Transverse colon (tissue), 4 donors: ENCODE measurements around the gene XPO6. TPM values are rescaled to one million over a fixed set of nuclear protein-coding genes. Genes with fewer than 3 reads are reported as not detected.

Experiments
- DNase-seq: peaks from one replicate; pipeline ENCODE4 v3.0.0-alpha.2; 2019
- H3K27ac ChIP-seq, 4 donors: fragments of 200-600 bp; sonication (generic); 2 replicates each; pipeline ENCODE4 v1.5.1; 2016 to 2018; ENCODE audit warnings: inconsistent platforms in 4 of 4
- H3K27me3 ChIP-seq: fragments of 200-600 bp; sonication (generic); 2 replicates; pipeline ENCODE4 v1.5.1; 2017; ENCODE audit warnings: inconsistent platforms
- H3K36me3 ChIP-seq, 4 donors: fragments of 200-600 bp; sonication (generic); 2 replicates each; pipeline ENCODE4 v1.5.1; 2017 to 2019; ENCODE audit warnings: inconsistent platforms in 4 of 4
- H3K4me1 ChIP-seq, 4 donors: fragments of 200-600 bp; sonication (generic); 2 replicates each; pipeline ENCODE4 v1.5.1; 2017 to 2020; ENCODE audit warnings: inconsistent platforms in 4 of 4
- H3K4me3 ChIP-seq, 4 donors: fragments of 200-600 bp; sonication (generic); 1 replicate in 1 of 4; 2 replicates in 3 of 4; pipeline versions ENCODE4 v1.5.1 to v1.6.1; 2017 to 2019; ENCODE audit warnings: inconsistent platforms in 4 of 4
- H3K9me3 ChIP-seq, 2 donors: fragments of 200-600 bp; sonication (generic); 2 replicates each; pipeline ENCODE4 v1.5.1; 2017 to 2019; ENCODE audit warnings: inconsistent platforms in 2 of 2
- CTCF ChIP-seq, 5 experiments: fragments of 200-600 bp in 3 of 5; fragments of 450-650 bp in 2 of 5; sonication (generic) in 3 of 5; IDR thresholded peaks; 1 replicate in 2 of 5; 2 replicates in 3 of 5; pipeline ENCODE4 v1.5.1; 2016 to 2017; ENCODE audit warnings: antibody characterized with exemption in 5 of 5, inconsistent platforms in 3 of 5, mild to moderate bottlenecking in 2 of 5, moderate library complexity in 1 of 5
- EP300 ChIP-seq: sonication (generic); formaldehyde crosslinking; IDR thresholded peaks from one replicate; pipeline ENCODE4 v1.6.1; 2017; ENCODE audit warnings: antibody characterized with exemption, low read depth
- POLR2A ChIP-seq: fragments of 450-650 bp; IDR thresholded peaks from one replicate; pipeline ENCODE4 v1.6.1; 2016; ENCODE audit warnings: antibody characterized with exemption, mild to moderate bottlenecking, moderate library complexity
- POLR2AphosphoS5 ChIP-seq, 3 donors: sonication (generic); formaldehyde crosslinking; IDR thresholded peaks; one replicate each; pipeline ENCODE4 v1.6.1; 2016; ENCODE audit warnings: antibody characterized with exemption in 3 of 3
- WGBS, 2 donors: methylation state at CpG; one replicate each; pipeline ENCODE4 v1.1.5; 2018; ENCODE audit warnings: low coverage in 1 of 2; 5-methylcytosine and 5-hydroxymethylcytosine counted together
- in situ Hi-C, 4 donors: fragments of 200-750 bp; cut with MboI; loops; one replicate each; pipeline versions ENCODE4 v1.15.0 to v1.15.1; 2017; ENCODE audit warnings: low sequenced_read_pairs in 3 of 4, low pct_ligation_motif_present in 1 of 4, low pct_unique_long_range_greater_than_20kb in 1 of 4
- intact Hi-C: fragments of 100-400 bp; cut with DNase I; formaldehyde crosslinking; loops from one replicate; pipeline ENCODE4 v1.15.1; 2023; ENCODE audit warnings: low total_unique reads
- total RNA-seq, 4 donors: library from RNA; depleted of rRNA; stranded (reverse); fragments of >200 nt; gene quantifications; one replicate each; pipeline ENCODE4 v1.1.0, GENCODE V29; 2016

XPO6 gene
- total RNA-seq, 4 donors from 2014 or later, result 140 to 254 (median 204) TPM

- Histone ChIP-seq H3K9me3 (no peaks in the 10 kb centered on the region), H3K36me3 (peaks cover 0 to 22% (median 6%) of the 10 kb centered on the region in 4 donors), H3K4me1 (peaks cover 0 to 30% (median 3%) of the 10 kb centered on the region in 4 donors), H3K4me3 (no peak overlapping the region), H3K27me3 (no peaks in the 10 kb centered on the region), H3K27ac (no peak overlapping the region)
- TF ChIP-seq EP300 (no peak), POLR2AphosphoS5 (IDR thresholded peaks at IDR 0.05) (no peak), CTCF (IDR thresholded peaks at IDR 0.05) (no peak), POLR2A (no peak)
- no peak for DNase-seq
- in situ Hi-C loops (no loop called here), intact Hi-C loops (no loop called here)
- 93 to 100% methylated on average over 1 to 6 of the region's 6 CpGs for WGBS, 2 donors
These were observed 49.4 kb downstream of the XPO6 start for GRCh38 chr16:28162326-28162877.

- Histone ChIP-seq H3K4me1 (peaks cover 0 to 30% (median 3%) of the 10 kb centered on the region in 4 donors), H3K9me3 (no peaks in the 10 kb centered on the region), H3K36me3 (peaks cover 0 to 17% (median 5%) of the 10 kb centered on the region in 4 donors), H3K27ac (no peak overlapping the region), H3K4me3 (no peak overlapping the region), H3K27me3 (no peaks in the 10 kb centered on the region)
- in situ Hi-C loops, result no loop called here
- intact Hi-C loops, result no loop called here
- no peak for DNase-seq
- TF ChIP-seq POLR2AphosphoS5 (IDR thresholded peaks at IDR 0.05), result no peak
- TF ChIP-seq CTCF (IDR thresholded peaks at IDR 0.05), result no peak
- no peak for TF ChIP-seq EP300
- TF ChIP-seq POLR2A, result no peak
These were observed 50.1 kb downstream of the XPO6 start for GRCh38 chr16:28161626-28162025.

- DNase-seq, result no peak
- Histone ChIP-seq H3K9me3 (no peaks in the 10 kb centered on the region), H3K4me3 (no peak overlapping the region), H3K27ac (peak overlapping the region in 3 of 4 donors; percentile 2 to 29 (median 17)), H3K36me3 (peaks cover 0 to 7% (median 0%) of the 10 kb centered on the region in 4 donors), H3K4me1 (peaks cover 0 to 18% (median 3%) of the 10 kb centered on the region in 4 donors), H3K27me3 (no peaks in the 10 kb centered on the region)
- in situ Hi-C loops (no loop called here), intact Hi-C loops (no loop called here)
- 44 to 62% methylated on average over 1 of the region's 1 CpG for WGBS, 2 donors
- TF ChIP-seq POLR2A (no peak), EP300 (no peak), POLR2AphosphoS5 (IDR thresholded peaks at IDR 0.05) (no peak), CTCF (IDR thresholded peaks at IDR 0.05) (no peak)
These were observed 53.6 kb downstream of the XPO6 start for GRCh38 chr16:28158136-28158535.

GRCh38 chr16:28156056-28156680 is 55.6 kb downstream of the XPO6 start:
- H3K27ac ChIP-seq, result no peak overlapping the region
- H3K27me3 ChIP-seq, result no peaks in the 10 kb centered on the region
- in situ Hi-C loops (no loop called here), intact Hi-C loops (no loop called here)
- TF ChIP-seq POLR2A (no peak), EP300 (no peak), POLR2AphosphoS5 (IDR thresholded peaks at IDR 0.05) (no peak), CTCF (IDR thresholded peaks at IDR 0.05) (no peak)
- 97 to 100% methylated on average over 1 to 10 of the region's 10 CpGs for WGBS, 2 donors
- no peak overlapping the region for H3K4me3 ChIP-seq
- peaks cover 0 to 16% (median 3%) of the 10 kb centered on the region in 4 donors for H3K4me1 ChIP-seq
- H3K36me3 ChIP-seq, result peaks cover 0 to 18% (median 7%) of the 10 kb centered on the region in 4 donors
- H3K9me3 ChIP-seq, result no peaks in the 10 kb centered on the region
- no peak for DNase-seq
